ENCODE data around the gene LRRC1.

Gene LRRC1

GRCh38 chr6:53790886-53791285 is 3.9 kb upstream of the LRRC1 start:
- WGBS: no CpG with 5 or more reads among the region's 2 CpGs
- peaks cover 3% of the 10 kb centered on the region for H3K4me1 ChIP-seq (ENCODE audit: control insufficient read depth, insufficient read depth, low read depth, low read length)
- H2AFZ ChIP-seq (ENCODE audit: low read depth, low read length): no peak overlapping the region
- H3K4me2 ChIP-seq (ENCODE audit: low read length, poor library complexity, severe bottlenecking): no peak overlapping the region
- no peak overlapping the region for H3K14ac ChIP-seq (ENCODE audit: low read length in 2 of 2)
- H4K91ac ChIP-seq (ENCODE audit: low read length): no peak overlapping the region
- H2BK12ac ChIP-seq (ENCODE audit: low read length in 2 of 2): no peak overlapping the region
- H2BK15ac ChIP-seq (ENCODE audit: low read depth, poor library complexity, severe bottlenecking): no peak overlapping the region
- no peak for DNase-seq
- peaks cover 8% of the 10 kb centered on the region for H3K79me1 ChIP-seq (replicated peaks; ENCODE audit: low read length, poor library complexity, severe bottlenecking)
- no peaks in the 10 kb centered on the region for H3K36me3 ChIP-seq (ENCODE audit: control insufficient read depth in 1 of 2, insufficient read depth in 2 of 2, low read depth in 1 of 2, low read length in 2 of 2)
- H3K27me3 ChIP-seq (ENCODE audit: control insufficient read depth in 1 of 2, insufficient read depth in 1 of 2, low read length in 2 of 2): peaks cover 0 to 9% of the 10 kb centered on the region in 2 experiments
- H3K18ac ChIP-seq (ENCODE audit: low read depth in 1 of 2, low read length in 2 of 2): no peak overlapping the region
- H3K23ac ChIP-seq (ENCODE audit: low read length in 2 of 2): no peak overlapping the region
- H3K9ac ChIP-seq (ENCODE audit: low read length): no peak overlapping the region
- H3K9me3 ChIP-seq (ENCODE audit: control insufficient read depth, low read length): peaks cover 22% of the 10 kb centered on the region
- no peak overlapping the region for H2BK5ac ChIP-seq (ENCODE audit: low read depth, low read length, poor library complexity, severe bottlenecking)
- H2BK120ac ChIP-seq (ENCODE audit: low read depth, low read length): no peak overlapping the region
- no peak overlapping the region for H3K4ac ChIP-seq (ENCODE audit: low read depth in 1 of 2, low read length in 2 of 2)
- H4K8ac ChIP-seq (ENCODE audit: low read length): no peak overlapping the region
- H3K4me3 ChIP-seq (ENCODE audit: insufficient read depth in 1 of 2, low read depth in 1 of 2, low read length in 2 of 2): no peak overlapping the region
- no peak overlapping the region for H3K27ac ChIP-seq (ENCODE audit: low read length, poor library complexity, severe bottlenecking)
- no peak overlapping the region for H2AK5ac ChIP-seq (ENCODE audit: low read length, severe bottlenecking)

GRCh38 chr6:53792016-53792415 is 2.8 kb upstream of the LRRC1 start:
- Histone ChIP-seq H2AK5ac (ENCODE audit: low read length, severe bottlenecking) (no peak overlapping the region), H4K8ac (ENCODE audit: low read length) (no peak overlapping the region), H3K4ac (ENCODE audit: low read depth in 1 of 2, low read length in 2 of 2) (no peak overlapping the region), H2BK12ac (ENCODE audit: low read length in 2 of 2) (peak overlapping the region in 1 of 2 experiments; percentile 10), H3K27ac (ENCODE audit: low read length, poor library complexity, severe bottlenecking) (no peak overlapping the region), H3K27me3 (ENCODE audit: control insufficient read depth in 1 of 2, insufficient read depth in 1 of 2, low read length in 2 of 2) (peaks cover 0 to 10% of the 10 kb centered on the region in 2 experiments), H2BK15ac (ENCODE audit: low read depth, poor library complexity, severe bottlenecking) (no peak overlapping the region), H2AFZ (ENCODE audit: low read depth, low read length) (no peak overlapping the region), H3K79me1 (replicated peaks; ENCODE audit: low read length, poor library complexity, severe bottlenecking) (peaks cover 13% of the 10 kb centered on the region), H3K4me3 (ENCODE audit: insufficient read depth in 1 of 2, low read depth in 1 of 2, low read length in 2 of 2) (no peak overlapping the region), H3K36me3 (ENCODE audit: control insufficient read depth in 1 of 2, insufficient read depth in 2 of 2, low read depth in 1 of 2, low read length in 2 of 2) (no peaks in the 10 kb centered on the region), H2BK5ac (ENCODE audit: low read depth, low read length, poor library complexity, severe bottlenecking) (no peak overlapping the region), H3K4me2 (ENCODE audit: low read length, poor library complexity, severe bottlenecking) (no peak overlapping the region), H3K14ac (ENCODE audit: low read length in 2 of 2) (no peak overlapping the region), H2BK120ac (ENCODE audit: low read depth, low read length) (no peak overlapping the region), H3K9ac (ENCODE audit: low read length) (no peak overlapping the region), H3K18ac (ENCODE audit: low read depth in 1 of 2, low read length in 2 of 2) (no peak overlapping the region), H3K4me1 (ENCODE audit: control insufficient read depth, insufficient read depth, low read depth, low read length) (peaks cover 7% of the 10 kb centered on the region), H3K9me3 (ENCODE audit: control insufficient read depth, low read length) (peaks cover 22% of the 10 kb centered on the region), H4K91ac (ENCODE audit: low read length) (no peak overlapping the region), H3K23ac (ENCODE audit: low read length in 2 of 2) (no peak overlapping the region)
- no peak for DNase-seq
- WGBS: 76% methylated on average over 2 of the region's 2 CpGs

DNA sequence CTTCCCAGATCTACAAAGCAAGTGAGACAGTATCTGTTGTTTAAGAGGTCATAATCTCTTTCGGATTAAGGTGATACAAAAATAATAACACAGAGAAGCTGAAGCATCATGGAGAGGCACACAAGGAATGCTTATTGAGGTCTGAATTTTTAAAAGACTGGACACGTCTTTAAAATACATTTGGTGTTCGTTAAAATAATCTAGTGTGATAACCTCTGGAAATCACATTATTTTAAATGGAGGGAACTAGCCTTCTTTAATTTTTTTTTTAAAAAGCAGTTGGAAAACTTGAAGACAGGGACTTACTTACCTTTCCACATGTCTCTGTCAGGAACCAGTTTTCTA is 1.9 kb upstream of the LRRC1 start:
- no peak overlapping the region for H4K8ac ChIP-seq (ENCODE audit: low read length)
- no peak overlapping the region for H2AK5ac ChIP-seq (ENCODE audit: low read length, severe bottlenecking)
- DNase-seq: no peak
- peak overlapping the region; percentile 89 for H3K9ac ChIP-seq (ENCODE audit: low read length)
- peak overlapping the region; percentile 77 for H3K4me2 ChIP-seq (ENCODE audit: low read length, poor library complexity, severe bottlenecking)
- H3K14ac ChIP-seq (ENCODE audit: low read length in 2 of 2): no peak overlapping the region
- no peak overlapping the region for H2BK12ac ChIP-seq (ENCODE audit: low read length in 2 of 2)
- peak overlapping the region in 1 of 2 experiments; percentile 91 for H3K4me3 ChIP-seq (ENCODE audit: insufficient read depth in 1 of 2, low read depth in 1 of 2, low read length in 2 of 2)
- no peak overlapping the region for H2BK15ac ChIP-seq (ENCODE audit: low read depth, poor library complexity, severe bottlenecking)
- H2AFZ ChIP-seq (ENCODE audit: low read depth, low read length): no peak overlapping the region
- H4K91ac ChIP-seq (ENCODE audit: low read length): no peak overlapping the region
- H3K27me3 ChIP-seq (ENCODE audit: control insufficient read depth in 1 of 2, insufficient read depth in 1 of 2, low read length in 2 of 2): peaks cover 0 to 10% of the 10 kb centered on the region in 2 experiments
- no peak overlapping the region for H2BK120ac ChIP-seq (ENCODE audit: low read depth, low read length)
- H3K18ac ChIP-seq (ENCODE audit: low read depth in 1 of 2, low read length in 2 of 2): no peak overlapping the region
- H3K36me3 ChIP-seq (ENCODE audit: control insufficient read depth in 1 of 2, insufficient read depth in 2 of 2, low read depth in 1 of 2, low read length in 2 of 2): no peaks in the 10 kb centered on the region
- H3K9me3 ChIP-seq (ENCODE audit: control insufficient read depth, low read length): peaks cover 21% of the 10 kb centered on the region
- no peak overlapping the region for H3K23ac ChIP-seq (ENCODE audit: low read length in 2 of 2)
- H3K4ac ChIP-seq (ENCODE audit: low read depth in 1 of 2, low read length in 2 of 2): no peak overlapping the region
- 89% methylated on average over 3 of the region's 3 CpGs for WGBS
- H3K27ac ChIP-seq (ENCODE audit: low read length, poor library complexity, severe bottlenecking): no peak overlapping the region
- H3K4me1 ChIP-seq (ENCODE audit: control insufficient read depth, insufficient read depth, low read depth, low read length): peaks cover 7% of the 10 kb centered on the region
- peaks cover 16% of the 10 kb centered on the region for H3K79me1 ChIP-seq (replicated peaks; ENCODE audit: low read length, poor library complexity, severe bottlenecking)
- H2BK5ac ChIP-seq (ENCODE audit: low read depth, low read length, poor library complexity, severe bottlenecking): no peak overlapping the region

DNA sequence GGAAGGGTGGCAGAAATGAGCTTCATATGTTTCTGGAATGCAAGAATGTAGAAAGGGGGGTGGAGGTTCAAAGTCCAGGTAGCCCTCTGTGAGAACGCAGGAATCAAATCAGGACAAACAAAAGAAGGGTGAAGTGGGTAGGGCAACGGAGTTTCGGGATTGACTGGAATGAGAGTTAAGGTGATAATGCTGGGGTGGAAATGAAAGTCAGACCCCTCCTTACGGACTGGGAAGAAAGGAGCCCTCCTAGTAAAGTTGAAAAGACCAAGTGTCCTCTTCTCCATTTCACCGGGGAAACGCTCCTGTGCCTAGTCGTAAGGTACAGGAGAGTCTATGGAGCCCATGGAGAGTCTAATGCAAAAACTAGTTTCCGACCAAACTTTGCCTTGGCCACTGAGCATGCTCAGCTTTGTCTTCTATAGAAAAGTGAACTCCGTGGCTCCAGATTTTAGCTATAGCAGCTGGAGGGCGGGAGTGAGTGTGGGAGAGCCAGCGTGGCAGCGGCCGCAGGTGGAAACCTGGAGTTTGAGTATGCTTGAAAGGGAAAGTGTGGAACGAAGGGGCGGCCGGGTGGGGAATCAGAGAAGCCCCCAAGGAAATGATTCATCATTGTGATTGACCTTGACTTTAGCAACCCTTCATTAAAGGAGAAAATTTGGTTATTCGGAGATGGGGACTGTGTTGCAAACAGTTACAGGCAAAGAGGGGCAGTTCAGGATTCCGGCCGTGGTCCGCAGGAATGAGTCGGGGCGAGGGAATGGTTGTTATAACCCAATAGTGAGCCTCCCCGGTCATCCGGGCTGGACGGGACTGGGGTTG is 1.3 kb upstream of the LRRC1 start:
- Histone ChIP-seq H3K23ac (ENCODE audit: low read length in 2 of 2) (no peak overlapping the region), H2BK120ac (ENCODE audit: low read depth, low read length) (no peak overlapping the region), H3K4me1 (ENCODE audit: control insufficient read depth, insufficient read depth, low read depth, low read length) (peaks cover 7% of the 10 kb centered on the region), H2BK12ac (ENCODE audit: low read length in 2 of 2) (peak overlapping the region in 1 of 2 experiments; percentile 66), H2BK5ac (ENCODE audit: low read depth, low read length, poor library complexity, severe bottlenecking) (no peak overlapping the region), H3K36me3 (ENCODE audit: control insufficient read depth in 1 of 2, insufficient read depth in 2 of 2, low read depth in 1 of 2, low read length in 2 of 2) (no peaks in the 10 kb centered on the region), H3K9me3 (ENCODE audit: control insufficient read depth, low read length) (peaks cover 15% of the 10 kb centered on the region), H3K4me3 (ENCODE audit: insufficient read depth in 1 of 2, low read depth in 1 of 2, low read length in 2 of 2) (peak overlapping the region; percentile 87 to 91), H3K14ac (ENCODE audit: low read length in 2 of 2) (peak overlapping the region in 1 of 2 experiments; percentile 53), H2AK5ac (ENCODE audit: low read length, severe bottlenecking) (no peak overlapping the region), H3K79me1 (replicated peaks; ENCODE audit: low read length, poor library complexity, severe bottlenecking) (peaks cover 18% of the 10 kb centered on the region), H3K27me3 (ENCODE audit: control insufficient read depth in 1 of 2, insufficient read depth in 1 of 2, low read length in 2 of 2) (peaks cover 0 to 10% of the 10 kb centered on the region in 2 experiments), H3K18ac (ENCODE audit: low read depth in 1 of 2, low read length in 2 of 2) (peak overlapping the region in 1 of 2 experiments; percentile 61), H3K27ac (ENCODE audit: low read length, poor library complexity, severe bottlenecking) (peak overlapping the region; percentile 84), H2AFZ (ENCODE audit: low read depth, low read length) (peak overlapping the region; percentile 60), H3K4ac (ENCODE audit: low read depth in 1 of 2, low read length in 2 of 2) (peak overlapping the region in 1 of 2 experiments; percentile 22), H3K4me2 (ENCODE audit: low read length, poor library complexity, severe bottlenecking) (peak overlapping the region; percentile 77), H4K91ac (ENCODE audit: low read length) (no peak overlapping the region), H3K9ac (ENCODE audit: low read length) (peak overlapping the region; percentile 89), H2BK15ac (ENCODE audit: low read depth, poor library complexity, severe bottlenecking) (no peak overlapping the region), H4K8ac (ENCODE audit: low read length) (no peak overlapping the region)
- peak; percentile 68 for DNase-seq
- WGBS: 2% methylated on average over 25 of the region's 25 CpGs
